GM12878 (cell line): Measurements from ENCODE around the gene CHST14.

Source experiments
- CBX5 ChIP-seq: sonication (generic); IDR thresholded peaks from 2 replicates; pipeline ENCODE4 v1.6.1; 2016; ENCODE audit warnings: low read depth, moderate library complexity, mild to moderate bottlenecking, inconsistent platforms
- MTA2 ChIP-seq: fragments of 450-650 bp; IDR thresholded peaks from 2 replicates; pipeline ENCODE4 v1.6.1; 2016; ENCODE audit warnings: low read depth, mild to moderate bottlenecking, moderate library complexity
- NFIC ChIP-seq: IDR thresholded peaks from 2 replicates; pipeline ENCODE4 v1.6.1; 2012; ENCODE audit warnings: low read depth, mild to moderate bottlenecking, inconsistent platforms, low read length, moderate library complexity
- SREBF1 ChIP-seq: IDR thresholded peaks from 2 replicates; pipeline ENCODE4 v1.6.1; 2012; ENCODE audit warnings: mild to moderate bottlenecking, low read length
- TF ChIP-seq, protein P1 (sequence below): IDR thresholded peaks from 2 replicates; pipeline ENCODE4 v1.6.1; 2011; ENCODE audit warnings: low read depth, mild to moderate bottlenecking, low read length, moderate library complexity, borderline replicate concordance; ENCODE audit errors: extremely low read depth
- TF ChIP-seq, protein P2 (sequence below), 3 experiments: IDR thresholded peaks in 2 of 3; conservative IDR thresholded peaks in 1 of 3; 2 replicates each; pipeline ENCODE4 v1.5.1; 2011; ENCODE audit warnings: low read depth in 3 of 3, low read length in 3 of 3, mild to moderate bottlenecking in 3 of 3, control low read depth in 2 of 3, moderate library complexity in 2 of 3, inconsistent platforms in 1 of 3, mixed read lengths in 1 of 3; ENCODE audit not compliant: control insufficient read depth in 2 of 3, insufficient read depth in 1 of 3; ENCODE audit errors: extremely low read depth in 1 of 3

DNA sequence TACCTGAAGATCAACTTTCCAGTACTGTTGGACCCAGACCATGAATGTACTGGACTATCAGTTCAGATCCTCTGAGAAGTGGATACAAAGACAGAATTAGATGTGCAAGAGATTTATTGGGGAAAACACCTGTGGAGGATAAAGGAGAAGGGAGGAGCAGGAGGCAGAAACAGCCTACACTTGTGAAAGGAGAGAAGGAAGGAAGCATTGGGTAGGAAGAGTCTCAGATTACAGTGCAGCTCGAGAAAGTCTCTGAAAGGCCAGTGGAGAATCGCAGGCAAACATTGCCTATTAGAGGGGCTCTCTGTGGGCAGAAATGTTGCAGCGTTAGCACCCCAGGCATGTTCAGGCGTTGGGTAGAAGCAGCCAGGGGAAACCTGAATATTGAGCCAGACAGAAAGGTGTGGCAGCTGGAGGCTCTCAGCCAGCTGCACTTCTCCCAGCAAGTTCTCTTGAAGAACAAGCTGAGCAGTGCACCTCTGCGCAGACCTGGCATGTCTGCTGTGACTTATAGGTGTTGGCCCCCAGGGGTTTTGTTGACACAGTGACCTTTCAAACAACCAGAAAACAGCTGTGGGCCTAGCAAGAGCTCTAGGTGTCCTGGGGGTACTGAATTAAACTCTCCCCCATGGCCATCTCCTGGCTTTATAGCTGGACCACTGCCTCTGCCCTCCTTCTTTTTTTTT lies 7.0 kb downstream of the CHST14 start:
- TF ChIP-seq NFIC (no peak), CBX5 (no peak), MTA2 (no peak), SREBF1 (no peak)
- TF ChIP-seq, protein P1, sequence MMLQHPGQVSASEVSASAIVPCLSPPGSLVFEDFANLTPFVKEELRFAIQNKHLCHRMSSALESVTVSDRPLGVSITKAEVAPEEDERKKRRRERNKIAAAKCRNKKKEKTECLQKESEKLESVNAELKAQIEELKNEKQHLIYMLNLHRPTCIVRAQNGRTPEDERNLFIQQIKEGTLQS = no peak
- TF ChIP-seq, protein P2, sequence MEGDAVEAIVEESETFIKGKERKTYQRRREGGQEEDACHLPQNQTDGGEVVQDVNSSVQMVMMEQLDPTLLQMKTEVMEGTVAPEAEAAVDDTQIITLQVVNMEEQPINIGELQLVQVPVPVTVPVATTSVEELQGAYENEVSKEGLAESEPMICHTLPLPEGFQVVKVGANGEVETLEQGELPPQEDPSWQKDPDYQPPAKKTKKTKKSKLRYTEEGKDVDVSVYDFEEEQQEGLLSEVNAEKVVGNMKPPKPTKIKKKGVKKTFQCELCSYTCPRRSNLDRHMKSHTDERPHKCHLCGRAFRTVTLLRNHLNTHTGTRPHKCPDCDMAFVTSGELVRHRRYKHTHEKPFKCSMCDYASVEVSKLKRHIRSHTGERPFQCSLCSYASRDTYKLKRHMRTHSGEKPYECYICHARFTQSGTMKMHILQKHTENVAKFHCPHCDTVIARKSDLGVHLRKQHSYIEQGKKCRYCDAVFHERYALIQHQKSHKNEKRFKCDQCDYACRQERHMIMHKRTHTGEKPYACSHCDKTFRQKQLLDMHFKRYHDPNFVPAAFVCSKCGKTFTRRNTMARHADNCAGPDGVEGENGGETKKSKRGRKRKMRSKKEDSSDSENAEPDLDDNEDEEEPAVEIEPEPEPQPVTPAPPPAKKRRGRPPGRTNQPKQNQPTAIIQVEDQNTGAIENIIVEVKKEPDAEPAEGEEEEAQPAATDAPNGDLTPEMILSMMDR (IDR thresholded peaks at IDR 0.05 in 2 of 3, conservative IDR thresholded peaks at IDR 0.05 in 1 of 3; ENCODE audit: control insufficient read depth in 2 of 3, extremely low read depth in 1 of 3, insufficient read depth in 1 of 3, low read depth in 3 of 3, low read length in 3 of 3) = no peak
